HG03432 (cell line): Measurements from ENCODE around the gene PMPCA.

Experiments
- ATAC-seq: cut with Tn5 transposase; IDR thresholded peaks from one replicate; pipeline ENCODE4 v1.9.1; 2021; ENCODE audit warnings: mild to moderate bottlenecking, moderate library complexity; ENCODE audit not compliant: unreplicated experiment

Gene PMPCA

GRCh38 chr9:136451221-136451877, 40.9 kb downstream of the PMPCA start:
- ATAC-seq = no peak

GRCh38 chr9:136453326-136453725, 42.9 kb downstream of the PMPCA start:
- ATAC-seq = no peak

DNA sequence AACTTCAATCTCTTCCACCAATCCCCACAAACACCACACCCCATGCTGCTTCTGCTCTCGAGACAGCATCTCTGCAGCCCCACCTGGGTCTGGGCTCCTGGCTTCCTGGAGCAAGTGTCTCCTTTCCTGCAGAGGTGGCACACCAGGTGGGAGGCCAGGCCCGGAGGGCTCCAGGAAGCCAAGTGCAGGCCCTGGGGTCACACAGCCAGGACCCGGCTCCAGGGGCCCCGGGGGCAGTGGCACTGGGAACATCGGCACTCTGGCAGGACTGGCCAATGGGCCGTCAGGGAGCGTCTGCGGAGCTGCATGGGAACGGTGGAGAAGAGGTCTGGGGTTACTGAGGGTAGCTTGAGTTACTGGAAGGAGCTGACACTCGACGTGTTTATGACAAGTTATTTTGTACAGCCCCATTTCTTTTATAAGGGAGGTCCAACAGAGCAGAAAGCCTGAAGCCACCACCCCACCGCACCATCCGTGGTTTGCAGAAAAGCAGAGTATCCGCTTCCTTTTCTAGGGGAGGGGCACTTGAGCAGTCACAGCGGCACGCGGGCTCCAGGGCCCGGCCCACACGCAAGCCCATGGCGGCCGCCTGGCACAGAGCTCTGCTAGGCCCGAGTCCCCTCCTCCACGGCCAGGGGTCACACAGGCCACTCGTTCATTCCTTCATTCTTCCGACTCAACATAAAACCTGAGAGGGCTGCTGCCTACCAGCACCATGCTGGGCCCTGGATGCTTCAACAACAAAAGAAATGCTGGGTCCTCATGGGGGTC, 43.8 kb downstream of the PMPCA start:
- ATAC-seq = no peak

- ATAC-seq = no peak
Observed at GRCh38 chr9:136455043-136456002, 44.9 kb downstream of the PMPCA start.

DNA sequence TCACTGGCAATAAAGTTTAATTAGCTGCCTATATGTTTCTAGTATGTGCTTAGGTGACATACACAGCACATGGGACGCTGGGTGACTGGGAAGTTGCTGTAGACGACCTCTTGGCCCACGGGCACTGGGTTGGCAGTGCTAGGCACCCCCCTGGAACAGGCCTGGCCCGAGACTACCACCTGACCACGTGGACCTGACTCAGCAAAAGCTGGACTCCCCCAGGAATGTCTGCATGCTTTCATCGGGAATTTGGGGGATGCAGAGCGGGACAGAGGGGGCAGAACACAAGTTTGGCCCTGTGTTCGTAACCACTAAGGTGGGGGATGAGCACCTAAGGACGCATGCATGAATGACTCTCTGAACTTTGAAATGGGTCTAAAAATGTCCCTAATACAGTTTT, 45.8 kb downstream of the PMPCA start:
- no peak for ATAC-seq

GRCh38 chr9:136457326-136457725, 46.9 kb downstream of the PMPCA start:
- no peak for ATAC-seq

- ATAC-seq = no peak
Observed at GRCh38 chr9:136459425-136459824, 49.0 kb downstream of the PMPCA start.

GRCh38 chr9:136460772-136461325, 50.4 kb downstream of the PMPCA start:
- no peak for ATAC-seq

GRCh38 chr9:136462664-136463063, 52.2 kb downstream of the PMPCA start:
- ATAC-seq = no peak

- no peak for ATAC-seq
Observed at GRCh38 chr9:136463578-136463977, 53.1 kb downstream of the PMPCA start.

DNA sequence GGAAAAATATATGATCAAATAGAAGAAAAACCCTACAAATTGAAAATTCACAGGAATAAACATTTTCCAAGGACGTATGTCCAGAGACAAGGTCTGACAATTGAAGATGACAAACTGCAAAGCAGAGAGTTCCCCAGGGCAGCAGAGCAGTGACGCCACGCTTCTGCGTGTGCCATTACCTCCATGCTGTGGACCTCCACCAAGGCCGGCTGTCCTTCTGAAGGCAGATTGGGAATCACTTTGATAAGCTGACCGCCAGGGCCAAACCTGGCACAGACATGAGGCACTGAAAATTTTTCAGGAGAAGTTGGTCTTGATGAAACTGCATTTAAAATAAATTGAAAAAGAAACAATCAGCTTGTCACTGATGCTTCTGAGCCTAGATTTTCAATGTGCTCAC, 53.8 kb downstream of the PMPCA start:
- ATAC-seq = no peak

DNA sequence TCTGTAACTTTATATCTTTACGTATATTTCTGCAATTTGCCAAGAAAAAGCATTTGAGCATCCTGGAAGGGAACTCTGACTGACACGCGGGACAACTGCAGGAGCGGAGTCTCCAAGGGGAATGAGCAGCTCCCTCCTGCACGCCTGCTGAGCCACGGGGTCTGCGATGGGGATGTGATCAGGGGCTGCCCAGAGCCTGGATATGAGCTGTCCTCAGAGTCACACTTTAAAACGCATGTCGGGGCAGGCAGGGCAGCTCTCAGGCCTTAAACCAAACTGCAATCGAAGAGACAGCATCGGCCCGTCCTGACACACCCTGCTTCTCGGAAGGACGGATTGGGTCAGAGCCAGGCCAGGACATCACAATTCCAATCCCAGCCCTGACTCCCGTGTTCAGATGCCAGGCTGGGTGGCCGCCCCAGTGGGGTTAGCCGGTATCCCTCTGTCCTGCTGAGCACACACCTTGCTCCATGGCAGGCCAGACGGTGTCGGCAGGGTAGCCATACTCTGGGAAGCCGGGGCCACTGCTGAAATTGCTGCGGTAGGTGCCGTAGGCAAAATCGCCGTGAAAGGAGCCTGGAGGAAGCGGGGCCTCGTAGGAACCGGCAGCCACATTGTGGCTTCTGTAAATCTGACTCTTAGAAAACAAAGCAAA, 55.2 kb downstream of the PMPCA start:
- ATAC-seq = no peak

- no peak for ATAC-seq
Observed at GRCh38 chr9:136466155-136466541, 55.7 kb downstream of the PMPCA start.

DNA sequence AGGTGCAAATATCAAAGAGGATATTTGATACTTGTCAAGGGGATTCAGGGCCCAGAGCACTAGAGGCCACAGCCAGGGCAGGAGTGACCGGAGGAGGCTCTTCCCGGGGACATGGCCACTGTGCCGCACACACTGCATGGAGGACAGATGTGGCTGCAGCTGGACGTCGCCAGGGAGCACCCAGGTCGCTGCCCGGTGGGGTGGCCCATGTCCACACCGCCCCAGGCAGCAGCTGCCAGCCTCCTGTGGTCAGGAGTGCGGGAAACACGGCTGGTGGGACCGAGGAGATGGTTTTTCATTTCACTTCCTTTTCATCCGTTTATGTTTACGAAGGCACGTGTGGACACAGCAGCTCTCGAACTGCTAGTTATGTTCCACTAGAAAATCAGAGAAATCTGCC, 57.3 kb downstream of the PMPCA start:
- no peak for ATAC-seq

DNA sequence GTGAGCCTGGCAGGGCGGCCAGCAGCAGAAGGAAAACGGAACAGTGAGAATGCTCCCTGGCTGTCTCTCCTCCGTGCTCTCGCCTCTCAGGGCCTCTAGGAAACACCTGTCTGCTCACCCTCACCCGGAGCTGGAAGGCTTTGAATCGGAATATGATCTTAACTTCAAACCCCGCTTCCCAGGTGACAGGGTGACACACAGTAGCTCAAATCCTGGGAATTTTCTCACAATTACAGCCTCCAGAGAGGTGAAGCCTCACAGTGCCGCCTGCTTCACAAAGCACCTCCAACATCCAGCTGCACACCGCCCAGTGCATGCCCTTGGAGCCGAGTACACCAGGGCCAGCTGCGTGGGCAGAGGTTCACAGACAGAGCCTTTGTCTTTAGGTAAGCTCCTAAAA, 59.9 kb downstream of the PMPCA start:
- ATAC-seq = no peak

DNA sequence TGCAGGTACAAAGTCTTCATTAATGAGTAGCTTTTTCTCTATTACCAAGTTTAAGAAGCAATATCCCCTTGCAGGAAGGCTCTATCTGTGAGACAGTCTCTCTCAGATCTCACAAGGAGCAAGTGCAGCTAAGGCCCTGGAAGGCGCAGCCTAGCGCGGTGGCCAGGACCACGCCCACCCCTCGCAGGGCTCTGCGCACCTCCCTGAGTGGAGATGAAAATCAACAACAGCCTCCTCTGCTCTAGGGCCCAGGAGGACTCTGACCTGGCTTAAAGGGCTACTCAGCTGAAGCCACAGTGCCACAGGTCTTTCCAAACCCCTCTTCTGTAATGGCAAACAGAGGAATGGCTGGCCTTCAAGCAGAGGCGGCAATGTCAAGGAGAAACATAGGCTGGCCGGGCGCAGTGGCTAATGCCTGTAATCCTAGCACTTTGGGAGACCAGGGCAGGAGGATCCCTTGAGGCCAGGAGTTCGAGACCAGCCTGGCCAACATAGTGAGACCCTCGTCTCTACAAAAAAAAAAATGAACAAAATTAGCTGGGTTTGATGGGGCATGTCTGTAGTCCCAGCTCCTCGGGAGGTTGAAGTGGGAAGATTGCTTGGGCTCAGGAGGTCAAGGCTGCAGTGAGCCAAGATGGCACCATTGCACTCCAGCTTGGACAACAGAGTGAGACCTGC, 60.5 kb downstream of the PMPCA start:
- no peak for ATAC-seq

DNA sequence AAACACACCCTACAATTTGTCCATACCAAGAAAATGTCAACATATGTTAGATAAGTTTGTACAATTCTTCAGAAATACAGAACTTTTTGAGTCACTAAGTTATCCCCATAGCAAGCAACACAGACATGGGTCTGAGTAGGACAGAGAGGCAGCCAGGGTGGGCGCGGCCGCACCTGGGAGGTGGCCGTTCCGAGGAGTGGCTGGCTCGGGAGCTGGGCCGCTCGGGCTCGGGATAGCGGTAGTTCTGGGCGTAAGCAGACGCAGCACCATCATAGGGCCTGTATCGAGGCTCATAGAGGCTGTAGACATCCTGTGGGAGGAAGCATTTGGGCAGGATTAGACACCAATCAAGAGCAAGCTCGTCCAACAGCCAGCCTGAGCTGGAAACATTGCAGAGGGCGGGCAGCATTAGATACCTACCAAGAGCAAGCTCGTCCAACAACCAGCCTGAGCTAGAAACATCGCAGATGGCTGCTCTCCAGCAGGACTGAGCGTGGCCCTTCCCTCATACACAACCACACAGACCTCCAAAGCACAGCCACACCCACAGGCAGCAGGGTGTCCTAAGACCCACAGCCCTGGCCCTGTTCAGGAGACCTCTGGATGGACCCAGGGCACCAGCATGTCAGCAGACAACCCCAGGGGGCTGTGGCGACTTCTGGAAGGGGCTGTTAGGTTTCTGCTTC, 61.5 kb downstream of the PMPCA start:
- no peak for ATAC-seq

- ATAC-seq = no peak
Observed at GRCh38 chr9:136472640-136473353, 62.3 kb downstream of the PMPCA start.

- no peak for ATAC-seq
Observed at GRCh38 chr9:136473354-136473721, 62.9 kb downstream of the PMPCA start.
